ENCODE results near the gene AMDHD1.

AMDHD1 gene

DNA sequence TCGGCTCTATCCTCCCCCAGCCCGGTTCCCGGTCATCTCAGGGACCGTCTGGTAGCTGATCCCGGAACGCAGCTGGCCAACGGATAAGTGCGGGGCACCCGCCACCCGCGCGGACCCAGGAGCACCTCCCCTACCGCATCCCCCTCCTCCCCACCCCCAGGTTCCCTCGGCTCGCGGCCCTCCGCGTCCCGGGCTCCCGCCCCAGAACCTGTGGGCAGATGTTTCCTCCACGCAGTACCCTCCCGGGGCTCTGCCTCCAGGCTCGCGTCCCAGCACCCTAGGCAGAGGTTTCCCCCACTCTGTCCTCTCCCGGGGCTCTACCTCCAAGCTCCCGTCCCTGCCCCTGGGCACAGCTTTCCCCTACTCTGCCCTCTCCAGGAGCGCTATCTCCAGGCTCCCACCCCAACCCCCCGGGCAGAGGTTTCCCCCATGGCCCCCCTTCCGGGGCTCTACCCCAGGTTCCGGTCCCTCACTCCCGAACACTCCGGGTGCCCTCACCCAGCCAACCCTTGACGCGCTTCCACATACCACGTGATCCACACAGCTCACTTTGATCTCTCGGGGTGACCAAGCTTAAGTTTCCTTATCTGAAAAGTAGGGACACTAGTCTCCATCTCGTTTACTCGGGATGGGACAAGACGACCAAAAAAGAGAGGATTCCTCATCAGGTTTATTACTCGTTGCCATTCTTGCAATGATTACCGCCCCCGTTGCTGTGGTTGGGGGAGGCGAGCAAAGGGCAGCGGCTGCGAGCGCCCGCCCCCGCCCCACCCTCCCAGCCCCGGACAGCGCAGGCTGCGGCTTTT, 404 bp upstream of the AMDHD1 start, which contains the start of gene CCDC38 (continued):
- TF ChIP-seq ZNF530 (tag by site-specific recombination; IDR thresholded peaks at IDR 0.05; ENCODE audit: low read depth) (no peak), ZNF658 (tag by site-specific recombination; IDR thresholded peaks at IDR 0.05) (no peak), ZNF221 (tag by site-specific recombination; IDR thresholded peaks at IDR 0.05; ENCODE audit: borderline replicate concordance) (no peak), ZNF513 (tag by site-specific recombination; IDR thresholded peaks at IDR 0.05) (no peak), ZNF558 (tag by site-specific recombination; IDR thresholded peaks at IDR 0.05) (no peak), ZNF629 (tag by site-specific recombination; IDR thresholded peaks at IDR 0.05) (peak; percentile 22; the same call in 1 of the 2 replicates), ZNF692 (tag by site-specific recombination; IDR thresholded peaks at IDR 0.05) (peak; percentile 51; the same call in 1 of the 2 replicates), KLF7 (tag by site-specific recombination; IDR thresholded peaks at IDR 0.05; ENCODE audit: borderline replicate concordance) (no peak), PRDM10 (tag by site-specific recombination; IDR thresholded peaks at IDR 0.05) (peak; percentile 70; the same call in 1 of the 2 replicates), ZNF701 (tag by site-specific recombination; IDR thresholded peaks at IDR 0.05) (no peak), SALL2 (tag by site-specific recombination; IDR thresholded peaks at IDR 0.05; ENCODE audit: borderline replicate concordance) (no peak), ZNF843 (tag by site-specific recombination; IDR thresholded peaks at IDR 0.05) (no peak), MZF1 (tag by site-specific recombination; IDR thresholded peaks at IDR 0.05; ENCODE audit: borderline replicate concordance) (no peak), SCRT2 (tag by site-specific recombination; IDR thresholded peaks at IDR 0.05) (peak; percentile 73), ZNF792 (tag by site-specific recombination; IDR thresholded peaks at IDR 0.05) (no peak), ZNF239 (tag by site-specific recombination; IDR thresholded peaks at IDR 0.05) (no peak), CTCF (tag by site-specific recombination; IDR thresholded peaks at IDR 0.05) (no peak), ZNF266 (tag by site-specific recombination; IDR thresholded peaks at IDR 0.05; ENCODE audit: low read depth) (no peak), ZNF548 (tag by site-specific recombination; IDR thresholded peaks at IDR 0.05) (no peak), ZNF174 (tag by site-specific recombination; IDR thresholded peaks at IDR 0.05) (no peak)
- TF ChIP-seq, protein P1, sequence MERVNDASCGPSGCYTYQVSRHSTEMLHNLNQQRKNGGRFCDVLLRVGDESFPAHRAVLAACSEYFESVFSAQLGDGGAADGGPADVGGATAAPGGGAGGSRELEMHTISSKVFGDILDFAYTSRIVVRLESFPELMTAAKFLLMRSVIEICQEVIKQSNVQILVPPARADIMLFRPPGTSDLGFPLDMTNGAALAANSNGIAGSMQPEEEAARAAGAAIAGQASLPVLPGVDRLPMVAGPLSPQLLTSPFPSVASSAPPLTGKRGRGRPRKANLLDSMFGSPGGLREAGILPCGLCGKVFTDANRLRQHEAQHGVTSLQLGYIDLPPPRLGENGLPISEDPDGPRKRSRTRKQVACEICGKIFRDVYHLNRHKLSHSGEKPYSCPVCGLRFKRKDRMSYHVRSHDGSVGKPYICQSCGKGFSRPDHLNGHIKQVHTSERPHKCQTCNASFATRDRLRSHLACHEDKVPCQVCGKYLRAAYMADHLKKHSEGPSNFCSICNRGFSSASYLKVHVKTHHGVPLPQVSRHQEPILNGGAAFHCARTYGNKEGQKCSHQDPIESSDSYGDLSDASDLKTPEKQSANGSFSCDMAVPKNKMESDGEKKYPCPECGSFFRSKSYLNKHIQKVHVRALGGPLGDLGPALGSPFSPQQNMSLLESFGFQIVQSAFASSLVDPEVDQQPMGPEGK (tag by site-specific recombination; IDR thresholded peaks at IDR 0.05): peak; percentile 97
- TF ChIP-seq, protein P2, sequence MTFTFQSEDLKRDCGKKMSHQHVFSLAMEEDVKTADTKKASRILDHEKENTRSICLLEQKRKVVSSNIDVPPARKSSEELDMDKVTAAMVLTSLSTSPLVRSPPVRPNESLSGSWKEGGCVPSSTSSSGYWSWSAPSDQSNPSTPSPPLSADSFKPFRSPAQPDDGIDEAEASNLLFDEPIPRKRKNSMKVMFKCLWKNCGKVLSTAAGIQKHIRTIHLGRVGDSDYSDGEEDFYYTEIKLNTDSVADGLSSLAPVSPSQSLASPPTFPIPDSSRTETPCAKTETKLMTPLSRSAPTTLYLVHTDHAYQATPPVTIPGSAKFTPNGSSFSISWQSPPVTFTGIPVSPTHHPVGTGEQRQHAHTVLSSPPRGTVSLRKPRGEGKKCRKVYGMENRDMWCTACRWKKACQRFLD (tag by site-specific recombination; IDR thresholded peaks at IDR 0.05): no peak
- TF ChIP-seq, protein P3, sequence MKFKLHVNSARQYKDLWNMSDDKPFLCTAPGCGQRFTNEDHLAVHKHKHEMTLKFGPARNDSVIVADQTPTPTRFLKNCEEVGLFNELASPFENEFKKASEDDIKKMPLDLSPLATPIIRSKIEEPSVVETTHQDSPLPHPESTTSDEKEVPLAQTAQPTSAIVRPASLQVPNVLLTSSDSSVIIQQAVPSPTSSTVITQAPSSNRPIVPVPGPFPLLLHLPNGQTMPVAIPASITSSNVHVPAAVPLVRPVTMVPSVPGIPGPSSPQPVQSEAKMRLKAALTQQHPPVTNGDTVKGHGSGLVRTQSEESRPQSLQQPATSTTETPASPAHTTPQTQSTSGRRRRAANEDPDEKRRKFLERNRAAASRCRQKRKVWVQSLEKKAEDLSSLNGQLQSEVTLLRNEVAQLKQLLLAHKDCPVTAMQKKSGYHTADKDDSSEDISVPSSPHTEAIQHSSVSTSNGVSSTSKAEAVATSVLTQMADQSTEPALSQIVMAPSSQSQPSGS (tag by site-specific recombination; IDR thresholded peaks at IDR 0.05; ENCODE audit: low read depth): no peak
- TF ChIP-seq, protein P4, sequence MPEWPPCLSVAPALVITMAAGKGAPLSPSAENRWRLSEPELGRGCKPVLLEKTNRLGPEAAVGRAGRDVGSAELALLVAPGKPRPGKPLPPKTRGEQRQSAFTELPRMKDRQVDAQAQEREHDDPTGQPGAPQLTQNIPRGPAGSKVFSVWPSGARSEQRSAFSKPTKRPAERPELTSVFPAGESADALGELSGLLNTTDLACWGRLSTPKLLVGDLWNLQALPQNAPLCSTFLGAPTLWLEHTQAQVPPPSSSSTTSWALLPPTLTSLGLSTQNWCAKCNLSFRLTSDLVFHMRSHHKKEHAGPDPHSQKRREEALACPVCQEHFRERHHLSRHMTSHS (tag by site-specific recombination; IDR thresholded peaks at IDR 0.05): no peak

Data from HEK293 (cell line).